HEK293 (cell line): ENCODE measurements around the gene UTP4.

Source experiments
- CTCF ChIA-PET: fragments of 350-600 bp; formaldehyde crosslinking; extraction: SDS; loops from one replicate; lab custom pipeline; 2021; ENCODE audit warnings: antibody characterized with exemption; lab: Yijun Ruan, JAX
- POLR2A ChIA-PET: fragments of 300-600 bp; formaldehyde crosslinking; extraction: SDS; loops from one replicate; lab custom pipeline; 2020; ENCODE audit warnings: antibody characterized with exemption, inconsistent platforms; lab: Yijun Ruan, JAX
- H3K27ac ChIP-seq: fragments of 200-500 bp; sonication (Bioruptor generic); 2 replicates; pipeline ENCODE4 v1.5.1; 2014; ENCODE audit warnings: low read depth, low read length, control low read depth, inconsistent platforms; ENCODE audit errors: extremely low read depth
- H3K36me3 ChIP-seq, 2 experiments: fragments of 200-500 bp in 1 of 2; sonication (Bioruptor generic) in 1 of 2; 1 replicate in 1 of 2; 2 replicates in 1 of 2; pipeline ENCODE4 v1.5.1; 2014 to 2017; ENCODE audit warnings: inconsistent platforms in 2 of 2, low read length in 2 of 2; ENCODE audit not compliant: control insufficient read depth in 2 of 2, insufficient read depth in 1 of 2
- H3K4me1 ChIP-seq: fragments of 200-500 bp; sonication (Bioruptor generic); 2 replicates; pipeline ENCODE4 v1.5.1; 2014; ENCODE audit warnings: mild to moderate bottlenecking, low read length, inconsistent platforms; ENCODE audit not compliant: control insufficient read depth, insufficient read depth
- H3K4me3 ChIP-seq: 2 replicates; pipeline ENCODE4 v1.5.1; 2011; ENCODE audit warnings: low read depth, mild to moderate bottlenecking, control low read depth, low read length, moderate library complexity
- H3K9me3 ChIP-seq: fragments of 200-500 bp; sonication (Bioruptor generic); 2 replicates; pipeline ENCODE4 v1.5.1; 2014; ENCODE audit warnings: low read depth, low read length, inconsistent platforms; ENCODE audit not compliant: control insufficient read depth, insufficient read depth
- AEBP2 ChIP-seq: fragments of 450-650 bp; formaldehyde crosslinking; IDR thresholded peaks from 2 replicates; pipeline ENCODE4 v1.5.1; 2016; ENCODE audit warnings: missing biosample characterization, missing genetic modification characterization, borderline replicate concordance
- HOXA7 ChIP-seq: sonication (generic); formaldehyde crosslinking; IDR thresholded peaks from 2 replicates; pipeline ENCODE4 v1.8.1; 2022; ENCODE audit warnings: missing genetic modification reagents, borderline replicate concordance
- MZF1 ChIP-seq: fragments of 450-650 bp; formaldehyde crosslinking; IDR thresholded peaks from 2 replicates; pipeline ENCODE4 v1.5.1; 2017; ENCODE audit warnings: missing biosample characterization, missing genetic modification characterization, borderline replicate concordance
- PRDM4 ChIP-seq: fragments of 450-650 bp; formaldehyde crosslinking; IDR thresholded peaks from 2 replicates; pipeline ENCODE4 v1.5.1; 2017; ENCODE audit warnings: missing biosample characterization, missing genetic modification characterization
- TCF7L2 ChIP-seq: IDR thresholded peaks from 2 replicates; pipeline ENCODE4 v1.6.1; 2011; ENCODE audit warnings: low read depth, mild to moderate bottlenecking, inconsistent platforms, low read length, moderate library complexity, borderline replicate concordance
- ZNF112 ChIP-seq: fragments of 450-650 bp; formaldehyde crosslinking; IDR thresholded peaks from 2 replicates; pipeline ENCODE4 v1.5.0; 2017; ENCODE audit warnings: missing biosample characterization, missing genetic modification characterization
- ZNF148 ChIP-seq: fragments of 450-650 bp; formaldehyde crosslinking; IDR thresholded peaks from 2 replicates; pipeline ENCODE4 v1.5.0; 2017; ENCODE audit warnings: missing biosample characterization, missing genetic modification characterization, borderline replicate concordance
- ZNF169 ChIP-seq: fragments of 450-650 bp; formaldehyde crosslinking; IDR thresholded peaks from 2 replicates; pipeline ENCODE4 v1.5.1; 2016; ENCODE audit warnings: missing biosample characterization, missing genetic modification characterization
- ZNF18 ChIP-seq: fragments of 450-650 bp; formaldehyde crosslinking; IDR thresholded peaks from 2 replicates; pipeline ENCODE4 v1.5.1; 2016; ENCODE audit warnings: missing biosample characterization, missing genetic modification characterization
- ZNF335 ChIP-seq: fragments of 450-650 bp; formaldehyde crosslinking; conservative IDR thresholded peaks from 2 replicates; pipeline ENCODE4 v1.5.1; 2016; ENCODE audit warnings: missing biosample characterization, missing genetic modification characterization
- ZNF513 ChIP-seq: fragments of 450-650 bp; IDR thresholded peaks from 2 replicates; pipeline ENCODE4 v1.5.1; 2018; ENCODE audit warnings: missing biosample characterization, missing genetic modification characterization
- ZNF560 ChIP-seq: fragments of 450-650 bp; formaldehyde crosslinking; IDR thresholded peaks from 2 replicates; pipeline ENCODE4 v1.5.1; 2017; ENCODE audit warnings: missing biosample characterization, missing genetic modification characterization, borderline replicate concordance
- ZNF626 ChIP-seq: fragments of 450-650 bp; sonication (Bioruptor Pico); formaldehyde crosslinking; IDR thresholded peaks from 2 replicates; pipeline ENCODE4 v1.5.1; 2018; ENCODE audit warnings: missing biosample characterization, missing genetic modification characterization, inconsistent platforms
- ZNF629 ChIP-seq: fragments of 450-650 bp; formaldehyde crosslinking; IDR thresholded peaks from 2 replicates; pipeline ENCODE4 v1.5.1; 2017; ENCODE audit warnings: missing biosample characterization, missing genetic modification characterization
- ZNF837 ChIP-seq: fragments of 450-650 bp; formaldehyde crosslinking; IDR thresholded peaks from 2 replicates; pipeline ENCODE4 v1.5.1; 2016; ENCODE audit warnings: missing biosample characterization, missing genetic modification characterization

Gene UTP4

GRCh38 chr16:69118468-69118867 lies 14.0 kb upstream of the UTP4 start:
- peaks cover 0 to 82% of the 10 kb centered on the region in 2 experiments; a peak in 2 of 3 replicates for H3K36me3 ChIP-seq
- ChIA-PET POLR2A (no interaction called here), CTCF (interaction anchor here (0.5 to 1.2 kb wide), 3 partner anchors 214 to 528 kb away, joined by 3 read pairs; no protein-coding TSS in a partner anchor)
- no peak for TF ChIP-seq ZNF169
- no peak for TF ChIP-seq ZNF513 (tag by site-specific recombination)
- no peak for TF ChIP-seq ZNF148 (tag by site-specific recombination)
- TF ChIP-seq ZNF112 (tag by site-specific recombination), result no peak
- TF ChIP-seq HOXA7 (CRISPR knock-in tag), result no peak
- no peaks in the 10 kb centered on the region for H3K9me3 ChIP-seq
- H3K4me1 ChIP-seq, result no peaks in the 10 kb centered on the region
- H3K27ac ChIP-seq, result no peak overlapping the region
- H3K4me3 ChIP-seq, result no peak overlapping the region

GRCh38 chr16:69118994-69119393 lies 13.5 kb upstream of the UTP4 start:
- no peak for TF ChIP-seq ZNF335 (tag by site-specific recombination)
- TF ChIP-seq ZNF560 (tag by site-specific recombination), result no peak
- TF ChIP-seq ZNF18 (tag by site-specific recombination), result no peak
- TF ChIP-seq PRDM4 (tag by site-specific recombination), result no peak
- no peak for TF ChIP-seq MZF1 (tag by site-specific recombination)
- no peak for TF ChIP-seq TCF7L2
- TF ChIP-seq AEBP2, result no peak
- TF ChIP-seq ZNF837, result no peak
- TF ChIP-seq ZNF629 (tag by site-specific recombination), result no peak
- no peak for TF ChIP-seq ZNF626 (tag by site-specific recombination)
- Histone ChIP-seq H3K4me1 (no peaks in the 10 kb centered on the region), H3K27ac (no peak overlapping the region), H3K9me3 (no peaks in the 10 kb centered on the region), H3K4me3 (no peak overlapping the region), H3K36me3 (peaks cover 0 to 77% of the 10 kb centered on the region in 2 experiments; a peak in 2 of 3 replicates)
- ChIA-PET POLR2A (no interaction called here), CTCF (interaction anchor here (1.1 kb wide), 1 partner anchor 529 kb away, joined by 3 read pairs; no protein-coding TSS in a partner anchor)
